A673 (cell line): Measurements from ENCODE around the gene SNED1. TPM values are rescaled to one million over a fixed set of nuclear protein-coding genes. Genes with fewer than 3 reads are reported as not detected.

ENCODE experiments used
- BruUV-seq: library from RNA; stranded (reverse); fragments of 400-500 nt; replicated peaks from 2 replicates; lab custom pipeline; 2021; lab: Mats Ljungman, UMichigan
- CTCF ChIA-PET: fragments of 300-600 bp; sonication (Branson Sonifier 250); formaldehyde crosslinking; loops from one replicate; lab custom pipeline; 2022; ENCODE audit warnings: antibody characterized with exemption; lab: Charles Lee
- POLR2A ChIA-PET: fragments of 300-600 bp; sonication (Branson Sonifier 250); formaldehyde crosslinking; loops from one replicate; lab custom pipeline; 2022; ENCODE audit warnings: antibody characterized with exemption; ENCODE audit not compliant: low non-redundant PET; lab: Charles Lee
- DNase-seq: peaks from one replicate; pipeline ENCODE4 v3.0.0-alpha.2; 2015; ENCODE audit warnings: low spot score
- H3K27ac ChIP-seq: fragments of 200-600 bp; sonication (generic); 2 replicates; pipeline ENCODE4 v1.5.1; 2016; ENCODE audit warnings: mixed run types, low read depth, mild to moderate bottlenecking, mixed read lengths, antibody characterized with exemption, low read length; ENCODE audit not compliant: poor library complexity, severe bottlenecking
- H3K27me3 ChIP-seq: fragments of 200-600 bp; sonication (generic); replicated peaks from 2 replicates; pipeline ENCODE4 v1.6.1; 2017; ENCODE audit warnings: mixed run types, low read depth, mild to moderate bottlenecking, mixed read lengths, antibody characterized with exemption, low read length; ENCODE audit not compliant: insufficient read depth, poor library complexity
- H3K36me3 ChIP-seq: fragments of 200-600 bp; sonication (generic); 2 replicates; pipeline ENCODE4 v1.6.1; 2016; ENCODE audit warnings: mixed run types, mild to moderate bottlenecking, mixed read lengths, antibody characterized with exemption, low read length; ENCODE audit not compliant: insufficient read depth, poor library complexity, severe bottlenecking
- H3K4me1 ChIP-seq: fragments of 200-600 bp; sonication (generic); 2 replicates; pipeline ENCODE4 v1.6.1; 2017; ENCODE audit warnings: mixed run types, mild to moderate bottlenecking, mixed read lengths, antibody characterized with exemption, low read length; ENCODE audit not compliant: insufficient read depth, poor library complexity, severe bottlenecking
- H3K4me3 ChIP-seq: fragments of 200-600 bp; sonication (generic); 2 replicates; pipeline ENCODE4 v1.5.1; 2016; ENCODE audit warnings: low read depth, mixed run types, mild to moderate bottlenecking, mixed read lengths, low read length; ENCODE audit not compliant: poor library complexity, severe bottlenecking
- H3K9me3 ChIP-seq: fragments of 200-600 bp; sonication (generic); 2 replicates; pipeline ENCODE4 v1.6.1; 2016; ENCODE audit warnings: mixed run types, low read depth, mild to moderate bottlenecking, mixed read lengths, antibody characterized with exemption, low read length; ENCODE audit not compliant: poor library complexity, severe bottlenecking
- EZH2 ChIP-seq: fragments of 200-600 bp; sonication (generic); IDR thresholded peaks from 2 replicates; pipeline ENCODE4 v1.6.1; 2017; ENCODE audit warnings: borderline replicate concordance, low read depth, mild to moderate bottlenecking, mixed read lengths, antibody characterized with exemption, low read length; ENCODE audit not compliant: poor library complexity, severe bottlenecking
- intact Hi-C: fragments of 100-400 bp; cut with micrococcal nuclease; formaldehyde crosslinking; loops from one replicate; pipeline ENCODE4 v1.10.0; 2022; ENCODE audit not compliant: unreplicated experiment
- total RNA-seq: library from RNA; stranded (reverse); gene quantifications from 2 replicates; pipeline ENCODE4 v1.2.3, GENCODE V29; 2021
- TF ChIP-seq, protein P1 (sequence below): fragments of 300-800, 200-600 bp; sonication (generic); conservative IDR thresholded peaks from 2 replicates; pipeline ENCODE4 v1.5.1; 2017; ENCODE audit warnings: low read depth, mild to moderate bottlenecking, antibody characterized with exemption, low read length, moderate library complexity, mixed read lengths

Gene SNED1
- total RNA-seq, 1 experiment from 2014 or later: 3.0 TPM

DNA sequence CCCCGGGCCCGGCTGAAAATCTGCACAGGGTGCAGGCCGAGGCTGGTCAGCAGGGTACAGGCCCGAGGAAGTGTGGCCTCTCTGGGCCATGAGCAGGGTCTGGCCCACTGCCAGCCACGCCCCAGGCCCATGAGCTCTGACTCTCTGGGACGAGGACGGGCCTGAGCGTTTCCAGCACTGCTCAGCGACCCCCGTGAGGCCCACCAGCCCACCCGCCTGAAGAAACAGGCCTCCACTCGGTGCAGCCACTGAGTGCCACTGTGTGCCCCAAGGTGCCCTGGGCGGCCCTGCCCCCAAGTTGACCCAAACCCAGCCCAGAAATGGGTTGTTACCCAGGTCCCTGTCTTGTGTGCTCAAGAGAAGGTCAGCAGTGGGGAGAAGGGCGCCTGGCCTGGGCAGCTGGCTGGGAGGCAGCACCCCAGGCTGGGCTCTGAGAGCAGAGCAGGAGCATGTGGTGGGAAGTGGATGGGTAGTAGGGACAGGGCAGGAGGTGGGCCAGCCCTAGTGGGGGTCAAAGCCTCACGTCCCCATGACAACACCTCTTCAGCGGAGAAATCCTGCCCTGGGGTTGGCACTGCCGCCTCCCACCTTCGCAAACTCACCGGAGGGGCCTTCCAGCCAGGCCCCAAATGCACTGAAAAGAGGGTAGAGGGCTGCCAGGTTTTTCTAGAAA lies 2.1 kb upstream of the SNED1 start:
- ChIA-PET POLR2A (no interaction called here), CTCF (no interaction called here)
- no peaks in the 10 kb centered on the region for H3K27me3 ChIP-seq
- DNase-seq: no peak
- H3K4me1 ChIP-seq: no peaks in the 10 kb centered on the region
- no peak overlapping the region for H3K27ac ChIP-seq
- H3K36me3 ChIP-seq: no peaks in the 10 kb centered on the region
- no TSS peak for BruUV-seq
- TF ChIP-seq, protein P1, sequence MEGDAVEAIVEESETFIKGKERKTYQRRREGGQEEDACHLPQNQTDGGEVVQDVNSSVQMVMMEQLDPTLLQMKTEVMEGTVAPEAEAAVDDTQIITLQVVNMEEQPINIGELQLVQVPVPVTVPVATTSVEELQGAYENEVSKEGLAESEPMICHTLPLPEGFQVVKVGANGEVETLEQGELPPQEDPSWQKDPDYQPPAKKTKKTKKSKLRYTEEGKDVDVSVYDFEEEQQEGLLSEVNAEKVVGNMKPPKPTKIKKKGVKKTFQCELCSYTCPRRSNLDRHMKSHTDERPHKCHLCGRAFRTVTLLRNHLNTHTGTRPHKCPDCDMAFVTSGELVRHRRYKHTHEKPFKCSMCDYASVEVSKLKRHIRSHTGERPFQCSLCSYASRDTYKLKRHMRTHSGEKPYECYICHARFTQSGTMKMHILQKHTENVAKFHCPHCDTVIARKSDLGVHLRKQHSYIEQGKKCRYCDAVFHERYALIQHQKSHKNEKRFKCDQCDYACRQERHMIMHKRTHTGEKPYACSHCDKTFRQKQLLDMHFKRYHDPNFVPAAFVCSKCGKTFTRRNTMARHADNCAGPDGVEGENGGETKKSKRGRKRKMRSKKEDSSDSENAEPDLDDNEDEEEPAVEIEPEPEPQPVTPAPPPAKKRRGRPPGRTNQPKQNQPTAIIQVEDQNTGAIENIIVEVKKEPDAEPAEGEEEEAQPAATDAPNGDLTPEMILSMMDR: no peak
- TF ChIP-seq EZH2: no peak
- H3K9me3 ChIP-seq: no peaks in the 10 kb centered on the region
- no peak overlapping the region for H3K4me3 ChIP-seq
- intact Hi-C loops: no loop called here

DNA sequence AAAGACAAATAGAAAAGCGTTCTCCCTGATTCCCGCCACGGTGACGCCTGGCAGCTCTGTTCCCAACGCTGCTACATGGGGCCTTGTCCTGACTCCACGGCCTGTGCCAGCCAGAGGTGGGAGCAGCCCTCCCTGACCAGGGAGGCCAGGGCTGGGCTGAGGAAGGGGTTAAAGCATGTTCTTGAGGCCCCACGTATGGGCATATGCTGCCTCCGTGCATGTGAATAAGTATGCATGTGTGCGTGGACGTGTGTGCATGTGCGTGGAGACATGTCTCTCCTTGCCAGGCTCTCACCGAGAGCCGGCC lies 1.6 kb upstream of the SNED1 start:
- CTCF ChIA-PET: no interaction called here
- DNase-seq: no peak

DNA sequence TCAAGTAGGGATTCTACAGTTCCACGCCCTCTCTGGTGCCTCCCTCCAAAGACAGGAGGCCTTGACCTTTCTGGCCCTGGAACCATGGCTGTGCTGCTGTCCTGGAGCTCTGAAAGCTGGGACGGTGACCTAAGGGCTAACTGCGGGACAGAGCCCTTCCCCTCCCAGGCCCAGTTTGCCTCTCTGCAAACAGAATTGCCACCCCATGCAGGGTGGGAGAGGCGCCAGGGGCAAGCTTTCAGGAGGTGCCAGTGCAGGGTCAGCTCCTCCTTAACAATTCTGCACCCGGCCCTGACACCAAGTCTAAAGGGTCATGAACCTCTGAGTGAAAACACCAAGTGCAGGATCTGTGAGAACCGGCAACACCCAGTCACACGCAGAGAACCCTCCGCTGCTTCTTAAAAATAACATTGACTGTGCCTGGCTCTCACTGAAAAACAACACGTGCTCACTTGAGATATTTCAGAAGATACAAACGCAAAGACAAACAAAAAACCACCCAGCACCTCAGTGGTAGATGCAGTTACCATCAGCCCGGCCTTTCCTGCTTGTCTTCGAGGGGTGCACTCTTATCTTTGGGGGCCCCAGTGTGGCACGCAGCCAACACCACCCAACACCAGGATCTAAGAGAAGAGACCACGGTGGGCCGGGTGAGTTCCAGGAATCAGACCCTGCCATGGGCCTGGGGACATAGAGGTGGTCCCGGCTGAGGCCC lies 1.1 kb upstream of the SNED1 start:
- H3K27me3 ChIP-seq: no peaks in the 10 kb centered on the region
- CTCF ChIA-PET: no interaction called here
- H3K4me1 ChIP-seq: no peaks in the 10 kb centered on the region
- intact Hi-C loops: no loop called here
- POLR2A ChIA-PET: no interaction called here
- no TSS peak for BruUV-seq
- DNase-seq: no peak
- H3K27ac ChIP-seq: no peak overlapping the region
- no peak overlapping the region for H3K4me3 ChIP-seq
- H3K9me3 ChIP-seq: no peaks in the 10 kb centered on the region
- H3K36me3 ChIP-seq: no peaks in the 10 kb centered on the region
- TF ChIP-seq EZH2: no peak
- TF ChIP-seq, protein P1: no peak

More for the DNA sequence above, 1.6 kb upstream of the SNED1 start:
- no TSS peak for BruUV-seq
- POLR2A ChIA-PET: no interaction called here
- Histone ChIP-seq H3K36me3 (no peaks in the 10 kb centered on the region), H3K4me3 (no peak overlapping the region), H3K27ac (no peak overlapping the region), H3K27me3 (no peaks in the 10 kb centered on the region), H3K9me3 (no peaks in the 10 kb centered on the region), H3K4me1 (no peaks in the 10 kb centered on the region)
- no peak for TF ChIP-seq EZH2
- TF ChIP-seq, protein P1: no peak
- intact Hi-C loops: no loop called here
